GM12875 (cell line): Measurements from ENCODE around the gene FAM83F.
A peak's percentile ranks its signal among the peaks of the same experiment; 100 is the strongest.

Experiments
- H3K4me3 ChIP-seq: one replicate; pipeline ENCODE4 v1.5.1; 2011; ENCODE audit warnings: low read depth, low read length, control low read depth
- TF ChIP-seq, protein P1 (sequence below): IDR thresholded peaks from 2 replicates; pipeline ENCODE4 v1.5.1; 2011; ENCODE audit warnings: low read depth, mild to moderate bottlenecking, control low read depth, inconsistent platforms, low read length, moderate library complexity, borderline replicate concordance; ENCODE audit not compliant: insufficient read depth

The FAM83F gene

DNA sequence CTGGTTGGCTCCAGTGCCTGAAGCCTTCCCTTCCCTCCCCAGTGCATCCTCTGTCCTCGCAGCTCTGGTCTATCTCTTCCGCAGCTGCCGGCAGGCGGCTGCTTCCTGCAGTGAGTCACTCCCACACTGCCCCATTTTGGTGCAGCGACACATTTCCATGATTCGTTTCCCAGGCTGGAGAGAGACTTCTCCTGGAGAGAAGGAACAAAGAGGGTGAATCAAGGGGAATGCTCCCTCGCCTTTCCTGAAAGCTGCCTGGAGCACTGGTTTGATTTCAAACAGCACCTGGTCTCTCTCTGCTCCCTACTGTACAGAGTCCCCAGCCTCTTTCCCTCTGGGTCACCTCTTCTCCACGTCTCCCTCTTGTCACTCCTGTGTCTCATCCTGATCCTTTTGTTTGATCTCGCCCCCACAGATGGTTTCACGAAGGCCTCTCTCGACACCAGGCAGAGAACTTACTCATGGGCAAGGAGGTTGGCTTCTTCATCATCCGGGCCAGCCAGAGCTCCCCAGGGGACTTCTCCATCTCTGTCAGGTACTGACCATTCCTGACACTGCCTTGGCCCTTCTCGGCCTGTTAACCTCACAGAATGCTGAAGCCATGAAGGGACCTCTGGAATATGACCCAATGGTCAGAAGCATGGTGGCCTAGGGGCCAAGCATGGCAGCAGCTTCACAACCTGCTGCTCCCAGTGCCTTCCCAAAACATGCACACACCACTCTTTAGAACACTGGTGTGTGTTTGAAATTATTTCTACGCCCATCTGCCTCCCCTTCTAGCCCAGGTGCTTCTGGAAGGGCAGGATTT, 34.9 kb upstream of the FAM83F start, which contains the start of gene TMA7B:
Gene TMA7B (plus strand): TSS at position 758 of the 808 bp plus-strand sequence. CDS start 3,978 bp downstream, outside the sequence.
- TF ChIP-seq, protein P1, sequence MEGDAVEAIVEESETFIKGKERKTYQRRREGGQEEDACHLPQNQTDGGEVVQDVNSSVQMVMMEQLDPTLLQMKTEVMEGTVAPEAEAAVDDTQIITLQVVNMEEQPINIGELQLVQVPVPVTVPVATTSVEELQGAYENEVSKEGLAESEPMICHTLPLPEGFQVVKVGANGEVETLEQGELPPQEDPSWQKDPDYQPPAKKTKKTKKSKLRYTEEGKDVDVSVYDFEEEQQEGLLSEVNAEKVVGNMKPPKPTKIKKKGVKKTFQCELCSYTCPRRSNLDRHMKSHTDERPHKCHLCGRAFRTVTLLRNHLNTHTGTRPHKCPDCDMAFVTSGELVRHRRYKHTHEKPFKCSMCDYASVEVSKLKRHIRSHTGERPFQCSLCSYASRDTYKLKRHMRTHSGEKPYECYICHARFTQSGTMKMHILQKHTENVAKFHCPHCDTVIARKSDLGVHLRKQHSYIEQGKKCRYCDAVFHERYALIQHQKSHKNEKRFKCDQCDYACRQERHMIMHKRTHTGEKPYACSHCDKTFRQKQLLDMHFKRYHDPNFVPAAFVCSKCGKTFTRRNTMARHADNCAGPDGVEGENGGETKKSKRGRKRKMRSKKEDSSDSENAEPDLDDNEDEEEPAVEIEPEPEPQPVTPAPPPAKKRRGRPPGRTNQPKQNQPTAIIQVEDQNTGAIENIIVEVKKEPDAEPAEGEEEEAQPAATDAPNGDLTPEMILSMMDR = 0 out of 2 replicates have a peak, but pooled peaks have one; percentile 2
- H3K4me3 ChIP-seq = no peak within 1 kb of the TSS

DNA sequence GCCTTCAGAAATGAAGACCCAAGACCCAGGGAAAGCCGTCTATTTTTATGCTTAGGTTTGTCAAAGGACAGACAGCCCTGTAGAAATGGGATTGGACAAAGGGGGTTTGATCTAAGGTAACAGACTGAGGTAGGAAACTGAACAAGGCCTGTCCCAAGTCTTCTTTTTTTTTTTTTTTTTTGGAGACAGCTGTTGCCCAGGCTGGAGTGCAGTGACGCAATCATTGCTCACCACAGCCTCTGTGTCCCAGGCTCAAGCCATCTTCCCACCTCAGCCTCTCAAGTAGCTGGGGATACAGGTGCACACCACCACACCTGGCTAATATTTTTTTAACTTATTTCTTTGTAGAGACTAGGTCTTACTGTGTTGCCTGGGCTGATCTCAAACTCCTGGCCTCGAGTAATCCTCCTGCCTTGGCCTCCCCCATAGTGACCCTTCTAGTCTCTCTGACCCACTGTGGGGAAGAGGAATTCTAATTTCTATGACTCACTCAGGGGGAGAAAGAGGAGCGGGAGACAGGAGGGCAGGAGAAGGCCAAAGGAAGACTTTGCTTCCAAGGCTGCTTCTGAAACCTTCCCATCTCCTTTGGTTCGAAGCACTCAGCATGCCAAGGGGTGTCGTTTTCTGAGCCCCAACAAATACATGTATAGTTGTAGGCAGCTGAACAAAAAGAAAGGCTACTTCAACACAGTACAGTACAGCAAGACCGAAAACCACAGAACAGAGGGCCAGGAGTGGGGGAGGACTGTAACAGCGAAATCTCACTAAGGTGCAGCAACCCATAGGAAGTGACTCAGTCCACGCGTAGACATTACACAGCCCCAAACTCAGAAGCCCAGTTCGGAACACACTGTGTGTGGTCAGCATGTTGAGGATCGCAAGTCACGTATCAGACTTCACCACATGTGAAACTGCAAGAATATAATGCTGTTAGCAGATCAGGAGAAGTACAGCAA, 33.7 kb upstream of the FAM83F start:
- TF ChIP-seq, protein P1 = no peak
- no peak overlapping the region for H3K4me3 ChIP-seq

DNA sequence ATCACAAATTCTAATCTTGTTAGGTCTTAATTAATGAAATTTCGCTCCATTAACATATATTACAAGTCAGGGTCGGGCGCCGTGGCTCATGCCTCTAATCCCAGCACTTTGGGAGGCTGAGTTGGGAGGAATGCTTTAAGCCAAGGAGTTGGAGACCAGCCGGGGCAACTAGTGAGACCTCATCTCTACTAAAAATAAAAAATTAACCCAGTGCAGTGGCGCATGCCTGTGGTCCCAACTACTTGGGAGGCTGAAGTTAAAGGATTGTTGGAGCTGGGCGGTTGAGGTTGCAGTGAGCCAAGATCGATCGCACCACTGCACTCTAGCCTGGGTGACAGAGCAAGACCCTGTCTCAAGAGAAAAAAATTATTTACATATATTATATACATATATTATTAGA, 32.7 kb upstream of the FAM83F start:
- TF ChIP-seq, protein P1 = no peak

GRCh38 chr22:39965748-39966147, 29.0 kb upstream of the FAM83F start:
- TF ChIP-seq, protein P1 = no peak
- no peak overlapping the region for H3K4me3 ChIP-seq

More for the DNA sequence above, 32.7 kb upstream of the FAM83F start:
- H3K4me3 ChIP-seq = no peak overlapping the region

DNA sequence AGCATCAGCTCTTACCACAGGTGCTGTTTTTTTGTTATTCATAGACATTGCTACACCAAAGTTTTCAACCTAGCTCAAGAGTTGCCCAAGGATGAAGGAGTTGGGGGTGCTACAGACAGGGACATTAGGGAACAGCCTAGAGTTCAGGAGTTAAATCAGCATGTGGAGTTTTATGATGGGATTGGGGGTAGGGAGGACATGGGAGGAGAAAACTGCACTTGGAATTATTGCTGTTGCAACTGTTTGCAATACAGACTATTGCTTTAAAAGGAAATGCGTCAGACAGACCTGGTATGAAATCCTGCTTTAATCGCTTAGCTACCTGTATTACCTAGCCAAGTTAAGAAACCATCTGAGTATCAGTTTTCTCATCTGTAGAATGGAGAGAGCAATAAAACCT, 28.3 kb upstream of the FAM83F start:
- H3K4me3 ChIP-seq = no peak overlapping the region
- TF ChIP-seq, protein P1 = no peak

GRCh38 chr22:39967103-39967829, 27.5 kb upstream of the FAM83F start:
- no peak overlapping the region for H3K4me3 ChIP-seq
- TF ChIP-seq, protein P1 = no peak
